HG03135 (cell line): ENCODE measurements around the gene ASIC2.
"Not testable (repeated sequence)": the region's sequence is repeated elsewhere in the genome, so short reads cannot be mapped to it uniquely, and the experiment has no call there.

ENCODE experiments used
- ATAC-seq: cut with Tn5 transposase; IDR thresholded peaks from one replicate; pipeline ENCODE4 v1.9.1; 2021; ENCODE audit warnings: mild to moderate bottlenecking, moderate library complexity; ENCODE audit not compliant: unreplicated experiment

The ASIC2 gene

DNA sequence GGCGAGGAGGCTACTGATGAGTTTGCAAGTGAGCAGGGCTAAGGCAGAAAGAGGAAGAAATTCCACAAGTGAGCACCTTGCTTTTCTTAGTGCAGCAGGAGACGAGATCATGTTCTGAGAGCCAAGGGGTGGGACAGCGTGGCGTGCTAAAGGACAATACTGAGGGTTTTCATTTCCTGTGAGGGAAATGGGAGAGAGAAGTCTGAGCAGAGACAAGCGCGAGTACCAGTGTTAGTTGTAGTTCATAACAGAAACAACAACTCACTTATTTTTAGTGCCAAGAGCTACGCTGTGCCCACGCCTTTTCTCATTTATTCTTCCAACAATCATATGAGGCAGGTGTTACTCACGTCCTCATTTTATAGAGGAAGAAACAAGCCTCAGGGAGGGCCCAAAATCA lies 299.1 kb downstream of the ASIC2 start:
- ATAC-seq: no peak

DNA sequence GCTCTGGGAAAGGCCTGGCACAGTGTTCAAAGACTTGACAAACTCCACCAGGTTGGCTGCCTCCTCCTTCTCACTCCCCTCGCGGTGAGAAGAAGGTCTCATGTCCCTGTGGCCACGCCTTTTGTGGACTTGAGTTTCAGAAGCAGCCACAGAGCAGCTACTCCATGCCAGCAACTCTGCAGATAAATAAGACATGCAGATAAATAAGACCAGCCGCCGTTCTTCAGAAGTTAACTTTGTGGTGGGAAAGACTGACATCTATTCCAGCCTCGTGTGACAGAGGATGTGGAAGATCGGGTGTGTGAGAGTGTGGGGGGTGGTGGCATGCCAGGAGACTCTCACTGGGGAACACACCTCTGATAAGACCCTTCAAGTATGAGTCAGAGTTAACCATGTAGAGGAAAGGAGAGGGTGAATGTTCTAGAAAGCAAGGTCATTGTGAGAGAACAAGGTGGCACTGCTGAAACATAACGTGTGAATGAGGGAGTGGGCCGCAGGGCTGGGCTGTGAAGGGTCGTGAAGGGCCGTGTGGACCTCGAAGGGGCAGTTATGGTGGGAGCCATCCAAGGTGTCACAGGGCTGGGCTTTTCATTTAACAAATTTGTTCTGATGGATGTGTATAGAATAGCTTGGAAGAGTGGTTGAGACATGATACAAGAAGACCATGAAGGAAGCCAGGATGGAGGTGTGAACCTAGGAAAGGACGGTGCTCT lies 300.6 kb downstream of the ASIC2 start:
- ATAC-seq: no peak

DNA sequence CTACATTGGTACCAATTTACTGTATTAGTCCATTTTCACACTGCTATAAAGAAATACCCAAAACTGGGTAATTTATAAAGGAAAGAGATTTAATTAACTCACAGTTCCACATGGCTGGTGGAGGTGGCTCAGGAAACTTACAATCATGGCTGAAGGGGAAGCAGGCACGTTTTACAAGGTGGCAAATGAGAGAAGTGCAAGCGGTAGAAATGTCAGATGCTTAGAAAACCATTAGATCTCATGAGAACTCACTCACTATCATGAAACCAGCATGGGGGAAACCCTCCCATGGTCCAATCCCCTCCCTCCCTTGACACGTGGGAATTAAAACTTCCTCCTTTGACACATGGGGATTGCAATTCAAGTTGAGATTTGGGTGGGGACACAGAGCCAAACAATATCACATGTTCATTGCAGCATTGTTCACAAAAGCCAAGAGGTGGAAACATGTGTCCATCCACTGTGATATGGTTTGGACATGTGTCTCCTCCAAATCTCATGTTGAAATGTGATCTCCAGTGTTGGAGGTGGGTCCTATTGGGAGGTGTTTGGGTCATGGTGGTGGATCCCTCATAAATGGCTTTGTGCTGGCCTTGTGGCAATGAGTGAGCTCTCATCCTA lies 304.5 kb downstream of the ASIC2 start:
- ATAC-seq: no peak

DNA sequence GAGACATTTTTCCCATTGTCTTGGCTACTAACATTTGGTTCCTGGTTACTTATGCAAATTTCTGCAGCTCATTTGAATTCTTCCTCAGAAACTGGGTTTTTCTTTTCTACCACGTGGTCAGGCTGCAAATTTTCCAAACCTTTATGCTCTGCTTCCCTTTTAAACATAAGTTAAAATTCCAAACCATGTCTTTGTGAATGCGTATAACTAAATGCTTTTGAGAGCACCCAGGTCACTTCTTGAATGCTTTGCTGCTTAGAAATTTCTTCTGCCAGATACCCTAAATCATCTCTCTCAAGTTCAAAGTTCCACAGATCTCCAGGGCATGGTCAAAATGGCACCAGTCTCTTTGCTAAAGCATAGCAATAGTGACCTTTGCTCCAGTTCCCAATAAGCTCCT lies 305.2 kb downstream of the ASIC2 start:
- not testable (repeated sequence) for ATAC-seq

DNA sequence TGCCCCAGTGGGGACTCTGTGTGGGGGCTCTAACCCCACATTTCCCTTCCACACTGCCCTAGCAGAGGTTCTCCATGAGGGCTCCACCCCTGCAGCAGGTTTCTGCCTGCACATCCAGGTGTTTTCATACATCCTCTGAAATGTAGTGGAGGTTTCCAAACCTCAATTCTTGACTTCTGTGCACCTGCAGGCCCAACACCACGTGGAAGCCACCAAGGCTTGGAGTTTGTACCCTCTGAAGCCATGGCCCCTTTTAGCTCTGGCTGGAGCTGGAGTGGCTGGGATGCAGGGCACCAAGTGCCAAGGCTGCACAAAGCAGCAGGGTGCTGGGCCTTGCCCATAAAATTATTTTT lies 305.7 kb downstream of the ASIC2 start:
- ATAC-seq: not testable (repeated sequence)

DNA sequence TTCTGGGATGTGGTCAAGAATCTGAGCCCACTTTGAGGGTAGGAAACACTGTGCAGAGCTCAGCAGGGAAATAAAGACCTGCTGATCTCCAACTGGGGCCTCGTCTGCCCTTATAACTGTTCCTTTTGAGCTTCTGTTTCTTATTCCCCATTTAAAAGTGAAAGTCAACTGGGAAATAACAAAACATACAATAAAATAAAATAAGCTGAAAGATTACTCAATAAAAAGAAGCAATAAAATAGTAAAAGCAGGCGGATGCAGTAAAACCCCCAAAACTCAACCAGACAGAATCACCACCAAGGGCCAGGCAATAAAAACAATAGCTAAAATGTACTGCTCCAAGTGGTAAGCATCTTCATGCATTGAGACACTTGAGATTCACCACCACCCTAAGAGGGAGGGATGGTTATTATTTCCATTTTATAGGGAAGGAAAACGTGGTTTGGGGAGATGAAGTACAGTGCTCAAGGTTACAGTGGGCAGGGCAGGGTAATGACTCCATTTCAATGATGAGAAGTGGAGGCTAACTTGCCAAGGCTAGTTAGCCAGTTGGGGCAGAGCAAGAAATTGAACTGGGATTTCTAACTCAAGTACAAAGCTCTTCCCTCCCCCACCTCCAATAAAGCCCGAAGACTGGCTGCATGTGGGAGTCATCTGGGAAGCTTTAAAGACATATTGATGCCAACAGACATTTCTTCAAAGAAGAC lies 307.9 kb downstream of the ASIC2 start:
- no peak for ATAC-seq

DNA sequence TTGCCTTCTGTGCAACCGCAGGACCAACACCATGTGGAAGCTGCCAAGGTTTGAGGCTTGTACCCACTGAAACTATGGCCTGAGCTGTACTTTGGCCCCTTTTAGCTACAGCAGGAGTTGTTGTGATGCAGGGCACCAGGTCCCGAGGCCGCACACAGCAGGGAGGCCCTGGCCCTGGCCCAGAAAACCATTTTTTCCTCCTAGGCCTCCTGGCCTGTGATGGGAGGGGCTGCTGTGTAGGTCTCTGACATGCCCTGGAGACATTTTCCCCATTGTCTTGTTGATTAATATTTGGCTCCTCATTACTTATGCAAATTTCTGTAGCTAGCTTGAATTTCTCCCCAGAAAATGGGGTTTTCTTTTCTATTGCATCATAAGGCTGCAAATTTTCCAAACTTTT lies 311.5 kb downstream of the ASIC2 start:
- ATAC-seq: not testable (repeated sequence)

DNA sequence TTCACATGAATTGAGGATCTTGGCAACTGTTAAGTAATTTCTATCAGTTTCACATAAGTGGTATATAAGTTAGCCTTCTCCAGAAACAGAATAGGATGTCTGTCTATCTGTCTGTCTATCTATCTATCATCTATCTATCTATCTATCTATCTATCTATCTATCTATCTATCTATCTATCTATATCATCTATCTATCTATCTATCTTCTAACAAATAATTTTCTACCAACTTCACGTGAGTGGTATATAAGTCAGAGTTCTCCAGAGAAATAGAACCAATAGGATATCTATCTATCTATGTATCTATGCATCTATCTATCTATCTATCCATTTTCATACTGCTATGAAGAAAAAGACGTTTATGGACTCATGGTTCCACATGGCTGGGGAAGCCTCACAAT lies 312.9 kb downstream of the ASIC2 start:
- no peak for ATAC-seq

DNA sequence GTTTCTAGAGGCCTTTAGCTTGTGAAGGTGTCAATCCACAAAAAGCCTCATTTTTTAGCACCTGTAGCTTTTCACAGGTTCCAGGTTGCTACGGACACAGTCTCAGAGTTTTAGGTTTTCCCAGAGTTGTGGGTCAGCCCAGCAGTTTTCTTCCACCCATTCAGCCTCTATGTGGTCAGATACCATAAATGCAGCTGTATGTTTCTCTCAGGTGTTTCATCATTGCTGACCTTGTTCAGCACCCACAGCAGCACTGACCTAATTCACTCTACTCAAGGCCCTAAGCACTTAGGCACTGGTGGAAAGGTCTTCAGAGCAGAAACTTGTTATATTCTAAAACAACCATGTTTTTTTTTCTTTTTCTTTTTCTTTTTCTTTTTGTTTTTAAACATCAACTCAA lies 316.5 kb downstream of the ASIC2 start:
- ATAC-seq: no peak

DNA sequence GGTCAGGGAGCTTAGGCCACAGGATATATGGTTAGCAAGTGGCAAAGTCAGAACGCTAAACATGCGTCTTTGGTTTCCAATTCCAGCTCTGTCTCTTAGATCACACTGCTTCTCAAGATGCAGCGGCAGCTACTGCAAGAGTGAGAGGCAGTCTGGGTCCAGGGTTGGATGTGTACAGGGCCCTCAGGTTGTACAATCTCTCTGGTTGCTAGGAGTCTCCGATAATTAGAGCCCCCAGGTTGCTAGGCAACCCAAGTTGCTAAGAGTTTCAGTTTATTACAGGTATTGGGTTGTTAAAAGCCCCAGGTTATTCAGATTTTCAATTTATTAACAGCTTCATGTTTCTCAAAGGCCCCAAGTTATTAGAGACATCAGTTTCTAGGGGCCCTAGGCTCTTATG lies 317.0 kb downstream of the ASIC2 start:
- no peak for ATAC-seq

DNA sequence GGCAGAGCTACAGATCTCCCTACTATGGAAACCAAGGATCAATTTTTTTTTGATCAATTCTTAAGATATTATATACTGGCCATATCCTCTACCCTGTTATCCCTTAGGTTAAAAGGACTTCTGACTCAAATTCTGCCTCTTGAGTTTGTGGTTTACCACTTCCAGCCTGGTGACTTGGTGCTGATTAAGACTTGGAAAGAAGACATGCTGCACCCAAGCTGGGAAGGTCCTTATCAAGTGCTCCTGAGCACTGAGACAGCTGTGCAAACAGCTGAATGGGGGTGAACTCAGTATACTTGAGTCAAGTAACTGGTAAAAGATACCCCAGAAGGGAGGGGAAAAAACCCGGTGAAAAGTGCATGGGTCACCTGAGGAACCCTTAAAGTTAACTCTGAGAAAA lies 321.9 kb downstream of the ASIC2 start:
- no peak for ATAC-seq

DNA sequence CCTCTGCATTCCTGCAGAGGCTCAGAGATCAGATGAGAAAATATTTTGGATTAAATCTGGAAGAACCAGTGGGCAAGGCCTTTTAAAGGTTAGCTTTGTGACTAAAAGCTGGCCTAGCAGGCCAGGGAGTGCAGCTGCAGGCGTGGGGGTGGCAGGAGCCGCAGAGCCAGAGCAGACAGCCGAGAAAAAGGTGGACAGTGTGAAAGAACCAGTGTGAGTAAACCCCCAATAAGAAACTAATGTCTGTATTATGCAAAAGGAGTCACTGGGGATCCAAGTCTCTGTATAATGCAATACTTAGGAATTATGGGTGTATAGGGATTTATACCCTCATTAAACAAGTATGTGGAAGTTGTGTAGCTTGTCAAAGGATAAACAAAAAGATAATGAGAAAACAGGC lies 322.8 kb downstream of the ASIC2 start:
- no peak for ATAC-seq

DNA sequence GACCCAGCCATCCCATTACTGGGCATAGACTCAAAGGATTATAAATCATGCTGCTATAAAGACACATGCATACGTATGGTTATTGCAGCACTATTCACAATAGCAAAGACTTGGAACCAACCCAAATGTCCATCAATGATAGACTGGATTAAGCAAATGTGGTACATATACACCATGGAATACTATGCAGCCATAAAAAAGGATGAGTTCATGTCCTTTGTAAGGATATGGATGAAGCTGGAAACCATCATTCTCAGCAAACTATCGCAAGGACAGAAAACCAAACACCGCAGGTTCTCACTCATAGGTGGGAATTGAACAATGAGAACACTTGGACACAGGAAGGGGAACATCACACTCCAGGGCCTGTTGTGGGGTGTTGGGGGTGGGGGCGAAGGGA lies 323.9 kb downstream of the ASIC2 start:
- ATAC-seq: not testable (repeated sequence)

DNA sequence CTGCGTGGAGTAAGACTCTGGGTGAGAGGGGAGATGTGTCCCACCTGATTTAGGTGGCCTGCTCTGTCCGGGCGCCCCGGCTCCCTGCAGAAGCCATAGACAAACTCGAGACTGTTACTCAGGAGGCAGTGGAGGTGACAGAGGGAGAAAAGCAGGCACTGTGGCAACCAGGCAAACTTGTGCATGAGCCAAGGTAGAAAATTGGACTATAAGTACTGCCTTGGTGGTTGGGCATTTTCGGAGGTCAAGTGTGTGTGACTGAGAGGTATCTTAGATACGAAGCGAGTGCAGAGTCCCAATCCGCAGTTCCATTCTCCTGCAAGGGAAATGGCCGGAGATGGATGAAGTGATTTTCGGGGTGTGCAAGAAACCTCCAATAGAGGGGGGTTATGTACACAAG lies 328.6 kb downstream of the ASIC2 start:
- no peak for ATAC-seq
